SK-N-MC (cell line): Measurements from ENCODE around the gene PLSCR3.

Experiments
- EZH2 ChIP-seq: fragments of 200-600 bp; sonication (generic); IDR thresholded peaks from one replicate; pipeline ENCODE4 v1.6.1; 2017; ENCODE audit warnings: antibody characterized with exemption
- FOXP2 ChIP-seq: optimal IDR thresholded peaks from 2 replicates; pipeline ENCODE3; 2011; ENCODE audit warnings: mild to moderate bottlenecking, moderate library complexity; ENCODE audit not compliant: insufficient read depth; ENCODE audit errors: extremely low read length, control extremely low read depth
- POLR2AphosphoS5 ChIP-seq: IDR thresholded peaks from 2 replicates; pipeline ENCODE4 v1.6.1; 2012; ENCODE audit warnings: mild to moderate bottlenecking, low read depth, low read length, borderline replicate concordance

DNA sequence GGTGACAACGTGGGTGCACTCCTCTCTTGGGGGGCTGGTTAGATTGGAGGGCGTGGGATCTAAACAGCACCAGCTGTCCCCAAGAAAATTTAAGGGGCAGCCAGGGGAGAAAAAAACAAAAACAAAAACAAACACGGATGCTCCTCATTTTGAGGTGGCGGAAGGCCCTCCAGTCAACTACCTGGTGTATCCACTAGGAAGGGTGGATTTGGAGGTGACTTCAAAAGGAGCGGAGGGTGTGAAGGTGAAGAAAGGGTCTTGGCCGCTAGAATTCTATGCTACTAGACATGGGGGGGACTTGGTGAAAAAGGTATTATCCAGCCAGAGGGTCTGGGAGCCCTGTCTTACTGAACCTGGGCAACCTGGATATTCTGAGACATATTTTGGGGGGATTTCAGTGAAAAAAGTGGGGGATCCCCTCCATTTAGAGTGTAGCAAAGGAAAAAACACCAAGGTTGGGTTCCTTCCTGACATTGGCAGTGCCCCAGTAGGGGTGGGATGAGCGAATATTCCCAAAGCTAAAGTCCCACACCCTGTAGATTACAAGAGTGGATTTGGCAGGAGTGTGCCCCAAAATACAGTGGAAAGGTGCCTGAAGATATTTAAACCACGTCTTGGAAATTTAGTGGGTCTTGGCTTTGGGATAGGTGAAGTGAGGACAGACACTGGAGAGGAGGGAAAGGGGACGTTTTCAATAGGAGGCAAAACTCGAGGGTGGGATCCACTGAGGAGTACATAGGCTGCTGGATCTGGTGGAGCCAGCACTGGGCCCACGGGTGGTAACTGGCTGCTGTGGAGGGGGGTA is 44.5 kb upstream of the PLSCR3 start:
- TF ChIP-seq EZH2 (no peak), POLR2AphosphoS5 (no peak), FOXP2 (no peak)
